Measurements from ENCODE around the gene GOSR1. TPM values are rescaled to one million over a fixed set of nuclear protein-coding genes. Genes with fewer than 3 reads are reported as not detected.

GOSR1 gene
- total RNA-seq (10 to 100 TPM; 47.7 to 56.3 (median 49.6) TPM), total RNA-seq (42.2 to 97.5 (median 75.0) reads per million in 29 experiments)
- total RNA-seq (2013) = 38.6 TPM

GRCh38 chr17:30477083-30477773 is at the start of gene GOSR1:
TSS of gene GOSR1 (plus strand) at chr17:30477408. CDS start at chr17:30477434, 26 bp downstream.
- ChIA-PET POLR2A (interaction anchor here in 1 of 2 donors (0.5 to 1.0 kb wide), 4 partner anchors 12 to 258 kb away, joined by 3 to 4 read pairs (median 3); no protein-coding TSS in a partner anchor), CTCF (interaction anchor here in 1 of 2 donors (0.6 to 1.9 kb wide), 9 partner anchors 9 to 1087 kb away, joined by 3 to 13 read pairs (median 4); partner anchors contain the start of gene CRLF3)
- Mint-ChIP-seq H3K4me1 (peaks cover 43 to 50% (median 45%) of the 10 kb centered on the region in 3 donors), H3K27ac (peak within 1 kb of the TSS; percentile 97 to 99), H3K4me3 (peak within 1 kb of the TSS; percentile 94 to 99 (median 98)), H3K36me3 (peaks cover 12% of the 10 kb centered on the region), H3K9me3 (no peaks in the 10 kb centered on the region), H3K27me3 (peaks cover 0 to 3% of the 10 kb centered on the region in 2 donors)
- under 1% methylated on average over 36 of the region's 37 CpGs for WGBS (ENCODE audit: insufficient coverage)
- ATAC-seq (replicated peaks in 1 of 4) (peak; percentile 98 to 100 (median 100)), DNase-seq (peak; percentile 77 to 97 (median 89))
- Histone ChIP-seq H3K27me3 (replicated peaks in 1 of 2; ENCODE audit: control insufficient read depth in 2 of 2, extremely low read depth in 1 of 2, insufficient read depth in 2 of 2, low read length in 1 of 2) (peaks cover 0 to 4% of the 10 kb centered on the region in 2 experiments), H3K9me3 (no peaks in the 10 kb centered on the region), H3K27ac (ENCODE audit: low read length) (peak within 1 kb of the TSS; percentile 91), H3K4me3 (ENCODE audit: control insufficient read depth in 1 of 2, extremely low read depth in 1 of 2, low read length in 1 of 2) (peak within 1 kb of the TSS; percentile 75 to 92), H3K4me1 (ENCODE audit: control insufficient read depth in 1 of 2, extremely low read depth in 1 of 2, insufficient read depth in 2 of 2, low read length in 2 of 2) (peaks cover 9 to 12% of the 10 kb centered on the region in 2 experiments), H3K36me3 (ENCODE audit: control insufficient read depth in 2 of 2, extremely low read depth in 1 of 2, insufficient read depth in 1 of 2, low read length in 1 of 2) (peaks cover 0 to 13% of the 10 kb centered on the region in 2 donors)

GRCh38 chr17:30427611-30428010 is 49.6 kb upstream of the GOSR1 start:
- Mint-ChIP-seq H3K27ac (no peak overlapping the region), H3K36me3 (peaks cover 53% of the 10 kb centered on the region), H3K4me3 (no peak overlapping the region), H3K4me1 (no peaks in the 10 kb centered on the region), H3K27me3 (no peaks in the 10 kb centered on the region), H3K9me3 (no peaks in the 10 kb centered on the region)
- Histone ChIP-seq H3K4me1 (ENCODE audit: control insufficient read depth in 1 of 2, extremely low read depth in 1 of 2, insufficient read depth in 2 of 2, low read length in 2 of 2) (no peaks in the 10 kb centered on the region), H3K36me3 (ENCODE audit: control insufficient read depth in 2 of 2, extremely low read depth in 1 of 2, insufficient read depth in 1 of 2, low read length in 1 of 2) (peaks cover 0 to 41% of the 10 kb centered on the region in 2 donors), H3K9me3 (no peaks in the 10 kb centered on the region), H3K27ac (ENCODE audit: low read length) (no peak overlapping the region), H3K4me3 (ENCODE audit: control insufficient read depth in 1 of 2, extremely low read depth in 1 of 2, low read length in 1 of 2) (no peak overlapping the region), H3K27me3 (replicated peaks in 1 of 2; ENCODE audit: control insufficient read depth in 2 of 2, extremely low read depth in 1 of 2, insufficient read depth in 2 of 2, low read length in 1 of 2) (no peaks in the 10 kb centered on the region)
- ATAC-seq (replicated peaks in 1 of 4) (no peak), DNase-seq (no peak)
- CTCF ChIA-PET = interaction anchor here in 1 of 2 donors (0.7 kb wide), 1 partner anchor 85 kb away, joined by 5 read pairs; no protein-coding TSS in a partner anchor
- POLR2A ChIA-PET = interaction anchor here in 1 of 2 donors (0.7 kb wide), 1 partner anchor 21 kb away, joined by 4 read pairs; no protein-coding TSS in a partner anchor
- WGBS (ENCODE audit: insufficient coverage) = no CpG with 5 or more reads among the region's 1 CpG

- Mint-ChIP-seq H3K27me3 (no peaks in the 10 kb centered on the region), H3K4me1 (no peaks in the 10 kb centered on the region), H3K4me3 (no peak overlapping the region), H3K36me3 (peaks cover 56% of the 10 kb centered on the region), H3K9me3 (no peaks in the 10 kb centered on the region), H3K27ac (no peak overlapping the region)
- Histone ChIP-seq H3K4me1 (ENCODE audit: control insufficient read depth in 1 of 2, extremely low read depth in 1 of 2, insufficient read depth in 2 of 2, low read length in 2 of 2) (no peaks in the 10 kb centered on the region), H3K27ac (ENCODE audit: low read length) (no peak overlapping the region), H3K9me3 (no peaks in the 10 kb centered on the region), H3K27me3 (replicated peaks in 1 of 2; ENCODE audit: control insufficient read depth in 2 of 2, extremely low read depth in 1 of 2, insufficient read depth in 2 of 2, low read length in 1 of 2) (no peaks in the 10 kb centered on the region), H3K4me3 (ENCODE audit: control insufficient read depth in 1 of 2, extremely low read depth in 1 of 2, low read length in 1 of 2) (no peak overlapping the region), H3K36me3 (ENCODE audit: control insufficient read depth in 2 of 2, extremely low read depth in 1 of 2, insufficient read depth in 1 of 2, low read length in 1 of 2) (peaks cover 0 to 35% of the 10 kb centered on the region in 2 donors)
- ATAC-seq (replicated peaks in 1 of 4) = no peak
- CTCF ChIA-PET = no interaction called here
- WGBS (ENCODE audit: insufficient coverage) = 100% methylated on average over 1 of the region's 1 CpG
- no peak for DNase-seq
- POLR2A ChIA-PET = no interaction called here
Observed at GRCh38 chr17:30429155-30429554, 48.1 kb upstream of the GOSR1 start.

- Histone ChIP-seq H3K9me3 (no peaks in the 10 kb centered on the region), H3K27me3 (replicated peaks in 1 of 2; ENCODE audit: control insufficient read depth in 2 of 2, extremely low read depth in 1 of 2, insufficient read depth in 2 of 2, low read length in 1 of 2) (no peaks in the 10 kb centered on the region), H3K4me3 (ENCODE audit: control insufficient read depth in 1 of 2, extremely low read depth in 1 of 2, low read length in 1 of 2) (no peak overlapping the region), H3K36me3 (ENCODE audit: control insufficient read depth in 2 of 2, extremely low read depth in 1 of 2, insufficient read depth in 1 of 2, low read length in 1 of 2) (peaks cover 0 to 21% of the 10 kb centered on the region in 2 donors), H3K4me1 (ENCODE audit: control insufficient read depth in 1 of 2, extremely low read depth in 1 of 2, insufficient read depth in 2 of 2, low read length in 2 of 2) (no peaks in the 10 kb centered on the region), H3K27ac (ENCODE audit: low read length) (no peak overlapping the region)
- DNase-seq (no peak), ATAC-seq (replicated peaks in 1 of 4) (no peak)
- ChIA-PET CTCF (no interaction called here), POLR2A (interaction anchor here in 1 of 2 donors (0.5 kb wide), 1 partner anchor 1118 kb away, joined by 6 read pairs; no protein-coding TSS in a partner anchor)
- no peak overlapping the region for H3K27ac Mint-ChIP-seq
- no peaks in the 10 kb centered on the region for H3K27me3 Mint-ChIP-seq
- no peaks in the 10 kb centered on the region for H3K4me1 Mint-ChIP-seq
- 100% methylated on average over 1 of the region's 1 CpG for WGBS (ENCODE audit: insufficient coverage)
- H3K9me3 Mint-ChIP-seq = no peaks in the 10 kb centered on the region
- no peak overlapping the region for H3K4me3 Mint-ChIP-seq
- peaks cover 65% of the 10 kb centered on the region for H3K36me3 Mint-ChIP-seq
Observed at GRCh38 chr17:30433514-30433913, 43.7 kb upstream of the GOSR1 start.

- POLR2A ChIA-PET = no interaction called here
- Histone ChIP-seq H3K27ac (ENCODE audit: low read length) (no peak overlapping the region), H3K36me3 (ENCODE audit: control insufficient read depth in 2 of 2, extremely low read depth in 1 of 2, insufficient read depth in 1 of 2, low read length in 1 of 2) (peaks cover 0 to 14% of the 10 kb centered on the region in 2 donors), H3K4me3 (ENCODE audit: control insufficient read depth in 1 of 2, extremely low read depth in 1 of 2, low read length in 1 of 2) (no peak overlapping the region), H3K9me3 (no peaks in the 10 kb centered on the region), H3K4me1 (ENCODE audit: control insufficient read depth in 1 of 2, extremely low read depth in 1 of 2, insufficient read depth in 2 of 2, low read length in 2 of 2) (no peaks in the 10 kb centered on the region), H3K27me3 (replicated peaks in 1 of 2; ENCODE audit: control insufficient read depth in 2 of 2, extremely low read depth in 1 of 2, insufficient read depth in 2 of 2, low read length in 1 of 2) (no peaks in the 10 kb centered on the region)
- ATAC-seq (replicated peaks in 1 of 4) = no peak
- no peaks in the 10 kb centered on the region for H3K9me3 Mint-ChIP-seq
- DNase-seq = no peak
- no peaks in the 10 kb centered on the region for H3K27me3 Mint-ChIP-seq
- CTCF ChIA-PET = no interaction called here
- no peak overlapping the region for H3K27ac Mint-ChIP-seq
- no peaks in the 10 kb centered on the region for H3K4me1 Mint-ChIP-seq
- H3K4me3 Mint-ChIP-seq = no peak overlapping the region
- peaks cover 52% of the 10 kb centered on the region for H3K36me3 Mint-ChIP-seq
Observed at GRCh38 chr17:30436729-30437128, 40.5 kb upstream of the GOSR1 start.

GRCh38 chr17:30443721-30444120 is 33.5 kb upstream of the GOSR1 start:
- Mint-ChIP-seq H3K4me3 (no peak overlapping the region), H3K4me1 (peaks cover 0 to 11% (median 5%) of the 10 kb centered on the region in 3 donors), H3K27me3 (no peaks in the 10 kb centered on the region), H3K27ac (no peak overlapping the region), H3K9me3 (no peaks in the 10 kb centered on the region), H3K36me3 (peaks cover 41% of the 10 kb centered on the region)
- Histone ChIP-seq H3K27ac (ENCODE audit: low read length) (no peak overlapping the region), H3K36me3 (ENCODE audit: control insufficient read depth in 2 of 2, extremely low read depth in 1 of 2, insufficient read depth in 1 of 2, low read length in 1 of 2) (peaks cover 4 to 14% of the 10 kb centered on the region in 2 donors), H3K4me1 (ENCODE audit: control insufficient read depth in 1 of 2, extremely low read depth in 1 of 2, insufficient read depth in 2 of 2, low read length in 2 of 2) (no peaks in the 10 kb centered on the region), H3K4me3 (ENCODE audit: control insufficient read depth in 1 of 2, extremely low read depth in 1 of 2, low read length in 1 of 2) (no peak overlapping the region), H3K9me3 (no peaks in the 10 kb centered on the region), H3K27me3 (replicated peaks in 1 of 2; ENCODE audit: control insufficient read depth in 2 of 2, extremely low read depth in 1 of 2, insufficient read depth in 2 of 2, low read length in 1 of 2) (no peaks in the 10 kb centered on the region)
- DNase-seq (no peak), ATAC-seq (replicated peaks in 1 of 4) (no peak)
- POLR2A ChIA-PET = no interaction called here
- CTCF ChIA-PET = no interaction called here
- 100% methylated on average over 1 of the region's 6 CpGs for WGBS (ENCODE audit: insufficient coverage)
